Measurements from ENCODE around the gene ADGRG3. TPM values are rescaled to one million over a fixed set of nuclear protein-coding genes. Genes with fewer than 3 reads are reported as not detected.

The ADGRG3 gene
- total RNA-seq, 1 experiment from 2014 or later = not detected

- no peaks in the 10 kb centered on the region for H3K9me3 ChIP-seq (ENCODE audit: insufficient read depth, low read depth)
- H3K27ac ChIP-seq = no peak overlapping the region
- no peaks in the 10 kb centered on the region for H3K79me2 ChIP-seq (ENCODE audit: low read depth)
- H3F3A ChIP-seq (ENCODE audit: insufficient read depth, low read depth) = 0 out of 2 replicates have a peak, but pooled peaks cover under 1% of the 10 kb centered on the region
- CTCF ChIA-PET = no interaction called here
- H4K20me1 ChIP-seq (ENCODE audit: insufficient read depth) = no peaks in the 10 kb centered on the region
- H3K9me2 ChIP-seq (ENCODE audit: insufficient read depth) = no peaks in the 10 kb centered on the region
- H3K4me1 ChIP-seq (replicated peaks; ENCODE audit: insufficient read depth) = peaks cover under 1% of the 10 kb centered on the region
- no peak overlapping the region for H3K4me2 ChIP-seq
- no peak for DNase-seq
- no peak overlapping the region for H2AFZ ChIP-seq
- POLR2A ChIA-PET (ENCODE audit: unreplicated experiment) = interaction anchor here (0.6 kb wide), 1 partner anchor 10 kb away, joined by 4 read pairs; no protein-coding TSS in a partner anchor
- no peak for TF ChIP-seq EZH2 (IDR thresholded peaks at IDR 0.05; ENCODE audit: low read depth)
- TF ChIP-seq CTCF (conservative IDR thresholded peaks at IDR 0.05) = no peak
- no peaks in the 10 kb centered on the region for H3K27me3 ChIP-seq (ENCODE audit: insufficient read depth, low read depth)
- BruUV-seq (replicated peaks) = no TSS peak
- intact Hi-C loops (cut with micrococcal nuclease; ENCODE audit: unreplicated experiment) = no loop called here
- no peaks in the 10 kb centered on the region for H3K36me3 ChIP-seq (ENCODE audit: low read depth)
- no peak overlapping the region for H3K4me3 ChIP-seq
Measured at GRCh38 chr16:57682809-57683635, 14.9 kb downstream of the ADGRG3 start.

GRCh38 chr16:57683636-57684545, 15.8 kb downstream of the ADGRG3 start:
- no peaks in the 10 kb centered on the region for H3F3A ChIP-seq (ENCODE audit: insufficient read depth, low read depth)
- no peak overlapping the region for H3K4me3 ChIP-seq
- no peaks in the 10 kb centered on the region for H3K79me2 ChIP-seq (ENCODE audit: low read depth)
- BruUV-seq (replicated peaks) = no TSS peak
- no peaks in the 10 kb centered on the region for H3K4me1 ChIP-seq (replicated peaks; ENCODE audit: insufficient read depth)
- H3K36me3 ChIP-seq (ENCODE audit: low read depth) = no peaks in the 10 kb centered on the region
- no peak for DNase-seq
- H3K9me2 ChIP-seq (ENCODE audit: insufficient read depth) = no peaks in the 10 kb centered on the region
- POLR2A ChIA-PET (ENCODE audit: unreplicated experiment) = interaction anchor here (0.6 kb wide), 1 partner anchor 107 kb away, joined by 4 read pairs; no protein-coding TSS in a partner anchor
- no peak overlapping the region for H2AFZ ChIP-seq
- H3K27me3 ChIP-seq (ENCODE audit: insufficient read depth, low read depth) = no peaks in the 10 kb centered on the region
- no peak overlapping the region for H3K27ac ChIP-seq
- H3K9me3 ChIP-seq (ENCODE audit: insufficient read depth, low read depth) = no peaks in the 10 kb centered on the region
- CTCF ChIA-PET = interaction anchor here (0.6 kb wide), 1 partner anchor 21 kb away, joined by 4 read pairs; no protein-coding TSS in a partner anchor
- no peak for TF ChIP-seq EZH2 (IDR thresholded peaks at IDR 0.05; ENCODE audit: low read depth)
- no peak for TF ChIP-seq CTCF (conservative IDR thresholded peaks at IDR 0.05)
- intact Hi-C loops (cut with micrococcal nuclease; ENCODE audit: unreplicated experiment) = no loop called here
- H4K20me1 ChIP-seq (ENCODE audit: insufficient read depth) = no peaks in the 10 kb centered on the region
- no peak overlapping the region for H3K4me2 ChIP-seq

GRCh38 chr16:57684626-57685358, 16.7 kb downstream of the ADGRG3 start:
- Histone ChIP-seq H3K36me3 (ENCODE audit: low read depth) (no peaks in the 10 kb centered on the region), H3K27ac (no peak overlapping the region), H4K20me1 (ENCODE audit: insufficient read depth) (no peaks in the 10 kb centered on the region), H3K79me2 (ENCODE audit: low read depth) (no peaks in the 10 kb centered on the region), H3K9me3 (ENCODE audit: insufficient read depth, low read depth) (no peaks in the 10 kb centered on the region), H3K9me2 (ENCODE audit: insufficient read depth) (no peaks in the 10 kb centered on the region), H3K4me2 (no peak overlapping the region), H3F3A (ENCODE audit: insufficient read depth, low read depth) (no peaks in the 10 kb centered on the region), H3K4me3 (no peak overlapping the region), H3K4me1 (replicated peaks; ENCODE audit: insufficient read depth) (no peaks in the 10 kb centered on the region), H2AFZ (no peak overlapping the region), H3K27me3 (ENCODE audit: insufficient read depth, low read depth) (no peaks in the 10 kb centered on the region)
- ChIA-PET CTCF (no interaction called here), POLR2A (ENCODE audit: unreplicated experiment) (no interaction called here)
- TF ChIP-seq EZH2 (IDR thresholded peaks at IDR 0.05; ENCODE audit: low read depth) (no peak), CTCF (conservative IDR thresholded peaks at IDR 0.05) (no peak)
- no peak for DNase-seq
- no TSS peak for BruUV-seq (replicated peaks)
- intact Hi-C loops (cut with micrococcal nuclease; ENCODE audit: unreplicated experiment) = no loop called here

All from PC-9 (cell line).